Large intestine (tissue), 3 donors: ENCODE measurements around the gene PAX5. TPM values are rescaled to one million over a fixed set of nuclear protein-coding genes. Genes with fewer than 3 reads are reported as not detected.

Source experiments
- DNase-seq, 2 donors: peaks; one replicate each; pipeline versions ENCODE4 v3.0.0 to v3.0.0-alpha.2; 2013
- H3K27ac ChIP-seq: one replicate; pipeline ENCODE4 v1.5.1; 2013; ENCODE audit warnings: low read length
- H3K27me3 ChIP-seq: 2 replicates; pipeline ENCODE4 v1.6.1; 2013; ENCODE audit warnings: low read length; ENCODE audit not compliant: control insufficient read depth, insufficient read depth
- H3K36me3 ChIP-seq: 2 replicates; pipeline ENCODE4 v1.6.1; 2013; ENCODE audit warnings: low read length; ENCODE audit not compliant: control insufficient read depth, insufficient read depth
- H3K4me1 ChIP-seq: one replicate; pipeline ENCODE4 v1.6.1; 2013; ENCODE audit warnings: low read length; ENCODE audit not compliant: control insufficient read depth, insufficient read depth
- H3K4me3 ChIP-seq: one replicate; pipeline ENCODE4 v1.5.1; 2013; ENCODE audit warnings: low read length
- H3K9me3 ChIP-seq: one replicate; pipeline ENCODE4 v1.6.1; 2013; ENCODE audit warnings: mild to moderate bottlenecking, low read depth, low read length, moderate library complexity; ENCODE audit not compliant: control insufficient read depth
- WGBS: methylation state at CpG from one replicate; pipeline ENCODE4 v1.1.5; 2013; ENCODE audit warnings: low lambda C conversion rate; ENCODE audit not compliant: insufficient coverage; 5-methylcytosine and 5-hydroxymethylcytosine counted together
- polyA plus RNA-seq: library from polyadenylated mRNA; unstranded; fragments of 120-200 nt; gene quantifications from one replicate; pipeline ENCODE4 v1.2.1, GENCODE V29; 2013

Gene PAX5
- polyA plus RNA-seq, 1 donor = 0.06 TPM

GRCh38 chr9:36922548-36922947 is 111.5 kb downstream of the PAX5 start:
- H3K27ac ChIP-seq = no peak overlapping the region
- H3K4me1 ChIP-seq = no peaks in the 10 kb centered on the region
- no peaks in the 10 kb centered on the region for H3K9me3 ChIP-seq
- H3K27me3 ChIP-seq = no peaks in the 10 kb centered on the region
- no peaks in the 10 kb centered on the region for H3K36me3 ChIP-seq
- DNase-seq = no peak
- WGBS = no CpG with 5 or more reads among the region's 5 CpGs
- H3K4me3 ChIP-seq = no peak overlapping the region

GRCh38 chr9:36914212-36914577 is 119.9 kb downstream of the PAX5 start:
- Histone ChIP-seq H3K27ac (no peak overlapping the region), H3K36me3 (no peaks in the 10 kb centered on the region), H3K27me3 (peaks cover 12% of the 10 kb centered on the region), H3K4me1 (no peaks in the 10 kb centered on the region), H3K4me3 (no peak overlapping the region), H3K9me3 (no peaks in the 10 kb centered on the region)
- WGBS = 0% methylated on average over 1 of the region's 3 CpGs
- DNase-seq = no peak

- H3K9me3 ChIP-seq = no peaks in the 10 kb centered on the region
- no peaks in the 10 kb centered on the region for H3K36me3 ChIP-seq
- peaks cover 13% of the 10 kb centered on the region for H3K27me3 ChIP-seq
- H3K4me3 ChIP-seq = no peak overlapping the region
- WGBS = 0% methylated on average over 1 of the region's 10 CpGs
- no peaks in the 10 kb centered on the region for H3K4me1 ChIP-seq
- no peak for DNase-seq
- no peak overlapping the region for H3K27ac ChIP-seq
Measured at GRCh38 chr9:36913393-36914211, 120.5 kb downstream of the PAX5 start.

DNA sequence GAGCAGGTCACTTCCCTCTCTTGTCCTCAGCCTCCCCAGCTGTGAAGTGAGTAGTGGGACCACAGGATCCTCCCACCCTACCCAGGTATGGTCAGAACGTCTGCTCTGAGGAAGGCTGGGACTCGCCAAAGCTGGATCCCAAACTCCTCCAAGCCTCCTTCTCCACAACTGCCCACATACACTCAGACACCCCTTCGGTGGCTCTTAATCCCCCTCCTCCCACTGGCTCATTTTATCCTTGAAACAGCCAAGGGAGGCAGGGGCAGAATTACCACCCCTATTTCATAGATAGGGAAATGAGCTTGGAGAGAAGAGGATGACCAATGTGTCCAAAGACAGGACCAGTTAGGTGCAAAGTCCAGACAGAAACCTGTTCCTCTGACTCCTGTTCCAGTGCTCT is 121.4 kb downstream of the PAX5 start:
- Histone ChIP-seq H3K4me1 (no peaks in the 10 kb centered on the region), H3K9me3 (no peaks in the 10 kb centered on the region), H3K27me3 (peaks cover 15% of the 10 kb centered on the region), H3K27ac (no peak overlapping the region), H3K36me3 (no peaks in the 10 kb centered on the region), H3K4me3 (no peak overlapping the region)
- no CpG with 5 or more reads among the region's 3 CpGs for WGBS
- no peak for DNase-seq

- Histone ChIP-seq H3K27me3 (peaks cover 23% of the 10 kb centered on the region), H3K4me1 (no peaks in the 10 kb centered on the region), H3K36me3 (no peaks in the 10 kb centered on the region), H3K4me3 (no peak overlapping the region), H3K9me3 (no peaks in the 10 kb centered on the region), H3K27ac (no peak overlapping the region)
- no CpG with 5 or more reads among the region's 12 CpGs for WGBS
- no peak for DNase-seq
Measured at GRCh38 chr9:36911601-36912412, 122.3 kb downstream of the PAX5 start.

GRCh38 chr9:36911037-36911436 is 123.0 kb downstream of the PAX5 start:
- peaks cover 30% of the 10 kb centered on the region for H3K27me3 ChIP-seq
- no peaks in the 10 kb centered on the region for H3K4me1 ChIP-seq
- H3K9me3 ChIP-seq = no peaks in the 10 kb centered on the region
- DNase-seq = no peak
- no peaks in the 10 kb centered on the region for H3K36me3 ChIP-seq
- H3K4me3 ChIP-seq = no peak overlapping the region
- no CpG with 5 or more reads among the region's 6 CpGs for WGBS
- no peak overlapping the region for H3K27ac ChIP-seq

DNA sequence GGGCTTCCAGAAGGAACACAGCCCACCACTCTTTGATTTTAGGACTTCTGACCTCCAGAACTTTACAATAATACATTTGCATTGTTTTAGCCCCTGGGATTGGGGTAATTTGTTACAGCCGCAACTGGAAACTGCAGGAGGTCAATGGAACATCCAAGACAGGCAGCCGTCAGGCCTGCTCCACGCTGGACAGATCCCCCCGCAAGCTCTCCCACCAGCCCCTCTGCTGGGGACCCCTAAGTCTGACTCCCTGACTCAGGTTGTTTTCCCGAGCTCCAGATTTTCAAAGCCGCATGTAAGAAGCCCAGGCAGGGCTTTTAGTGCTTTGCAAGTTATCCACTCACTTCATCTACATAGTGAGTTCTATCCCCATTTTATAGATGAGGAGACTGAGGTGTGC is 127.6 kb downstream of the PAX5 start:
- no CpG with 5 or more reads among the region's 6 CpGs for WGBS
- Histone ChIP-seq H3K27me3 (peaks cover 39% of the 10 kb centered on the region), H3K9me3 (no peaks in the 10 kb centered on the region), H3K4me3 (no peak overlapping the region), H3K27ac (no peak overlapping the region), H3K4me1 (no peaks in the 10 kb centered on the region), H3K36me3 (no peaks in the 10 kb centered on the region)
- DNase-seq = no peak

- H3K36me3 ChIP-seq = no peaks in the 10 kb centered on the region
- no peak overlapping the region for H3K27ac ChIP-seq
- WGBS = 60% methylated on average over 1 of the region's 10 CpGs
- H3K27me3 ChIP-seq = peaks cover 37% of the 10 kb centered on the region
- no peak overlapping the region for H3K4me3 ChIP-seq
- no peak for DNase-seq
- H3K9me3 ChIP-seq = no peaks in the 10 kb centered on the region
- no peaks in the 10 kb centered on the region for H3K4me1 ChIP-seq
Measured at GRCh38 chr9:36905101-36906066, 128.7 kb downstream of the PAX5 start.

DNA sequence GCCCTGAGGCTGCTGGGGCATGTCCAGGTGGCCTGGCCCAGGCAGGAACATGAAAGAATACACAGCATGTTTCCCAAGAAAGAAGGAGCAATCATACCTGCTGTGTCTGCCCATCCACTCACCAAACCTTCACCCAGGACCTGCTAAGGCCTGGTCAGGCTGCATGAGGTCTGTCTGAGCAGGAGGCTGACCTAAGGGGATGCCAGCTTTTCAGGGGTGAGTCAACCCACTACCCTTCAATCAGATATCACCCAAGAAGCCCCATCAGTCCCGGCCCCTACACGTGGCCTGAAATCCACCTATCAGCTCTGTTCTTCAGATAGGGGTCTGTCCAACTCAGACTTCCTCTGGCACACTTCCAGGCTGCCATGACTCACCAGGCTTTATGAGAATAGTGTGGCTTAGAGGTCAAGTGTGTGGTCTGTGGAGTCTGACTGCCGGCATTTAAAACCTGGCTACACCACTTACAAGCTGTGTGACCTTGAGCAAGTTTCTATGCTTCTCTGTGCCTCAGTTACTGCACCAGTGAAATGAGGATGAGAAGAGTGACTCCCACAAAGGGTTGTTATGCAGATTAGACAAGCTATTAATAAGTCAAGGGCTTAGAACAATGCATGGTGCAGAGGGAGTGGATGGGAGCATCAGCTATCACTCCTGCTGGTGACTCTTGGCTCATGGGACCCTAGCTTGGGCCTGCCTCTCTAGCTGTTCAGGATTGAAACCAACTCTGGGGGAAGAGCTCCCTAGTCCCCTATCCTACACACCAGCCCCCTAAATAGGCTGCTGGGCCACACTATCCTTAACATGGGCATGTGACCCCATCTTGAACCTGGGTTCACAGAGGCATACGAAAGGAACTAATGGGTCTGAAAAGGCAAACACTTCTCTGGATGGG is 130.3 kb downstream of the PAX5 start:
- H3K27ac ChIP-seq = no peak overlapping the region
- DNase-seq = no peak
- WGBS = no CpG with 5 or more reads among the region's 4 CpGs
- no peaks in the 10 kb centered on the region for H3K9me3 ChIP-seq
- H3K4me3 ChIP-seq = no peak overlapping the region
- H3K36me3 ChIP-seq = no peaks in the 10 kb centered on the region
- H3K27me3 ChIP-seq = peaks cover 35% of the 10 kb centered on the region
- H3K4me1 ChIP-seq = no peaks in the 10 kb centered on the region
